HG03457 (cell line): Measurements from ENCODE around the gene WDFY3.

ENCODE experiments used
- ATAC-seq: cut with Tn5 transposase; IDR thresholded peaks from one replicate; pipeline ENCODE4 v1.9.1; 2021; ENCODE audit warnings: moderate number of reproducible peaks; ENCODE audit not compliant: unreplicated experiment

The WDFY3 gene, protein sequence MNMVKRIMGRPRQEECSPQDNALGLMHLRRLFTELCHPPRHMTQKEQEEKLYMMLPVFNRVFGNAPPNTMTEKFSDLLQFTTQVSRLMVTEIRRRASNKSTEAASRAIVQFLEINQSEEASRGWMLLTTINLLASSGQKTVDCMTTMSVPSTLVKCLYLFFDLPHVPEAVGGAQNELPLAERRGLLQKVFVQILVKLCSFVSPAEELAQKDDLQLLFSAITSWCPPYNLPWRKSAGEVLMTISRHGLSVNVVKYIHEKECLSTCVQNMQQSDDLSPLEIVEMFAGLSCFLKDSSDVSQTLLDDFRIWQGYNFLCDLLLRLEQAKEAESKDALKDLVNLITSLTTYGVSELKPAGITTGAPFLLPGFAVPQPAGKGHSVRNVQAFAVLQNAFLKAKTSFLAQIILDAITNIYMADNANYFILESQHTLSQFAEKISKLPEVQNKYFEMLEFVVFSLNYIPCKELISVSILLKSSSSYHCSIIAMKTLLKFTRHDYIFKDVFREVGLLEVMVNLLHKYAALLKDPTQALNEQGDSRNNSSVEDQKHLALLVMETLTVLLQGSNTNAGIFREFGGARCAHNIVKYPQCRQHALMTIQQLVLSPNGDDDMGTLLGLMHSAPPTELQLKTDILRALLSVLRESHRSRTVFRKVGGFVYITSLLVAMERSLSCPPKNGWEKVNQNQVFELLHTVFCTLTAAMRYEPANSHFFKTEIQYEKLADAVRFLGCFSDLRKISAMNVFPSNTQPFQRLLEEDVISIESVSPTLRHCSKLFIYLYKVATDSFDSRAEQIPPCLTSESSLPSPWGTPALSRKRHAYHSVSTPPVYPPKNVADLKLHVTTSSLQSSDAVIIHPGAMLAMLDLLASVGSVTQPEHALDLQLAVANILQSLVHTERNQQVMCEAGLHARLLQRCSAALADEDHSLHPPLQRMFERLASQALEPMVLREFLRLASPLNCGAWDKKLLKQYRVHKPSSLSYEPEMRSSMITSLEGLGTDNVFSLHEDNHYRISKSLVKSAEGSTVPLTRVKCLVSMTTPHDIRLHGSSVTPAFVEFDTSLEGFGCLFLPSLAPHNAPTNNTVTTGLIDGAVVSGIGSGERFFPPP (N-terminal part only)

DNA sequence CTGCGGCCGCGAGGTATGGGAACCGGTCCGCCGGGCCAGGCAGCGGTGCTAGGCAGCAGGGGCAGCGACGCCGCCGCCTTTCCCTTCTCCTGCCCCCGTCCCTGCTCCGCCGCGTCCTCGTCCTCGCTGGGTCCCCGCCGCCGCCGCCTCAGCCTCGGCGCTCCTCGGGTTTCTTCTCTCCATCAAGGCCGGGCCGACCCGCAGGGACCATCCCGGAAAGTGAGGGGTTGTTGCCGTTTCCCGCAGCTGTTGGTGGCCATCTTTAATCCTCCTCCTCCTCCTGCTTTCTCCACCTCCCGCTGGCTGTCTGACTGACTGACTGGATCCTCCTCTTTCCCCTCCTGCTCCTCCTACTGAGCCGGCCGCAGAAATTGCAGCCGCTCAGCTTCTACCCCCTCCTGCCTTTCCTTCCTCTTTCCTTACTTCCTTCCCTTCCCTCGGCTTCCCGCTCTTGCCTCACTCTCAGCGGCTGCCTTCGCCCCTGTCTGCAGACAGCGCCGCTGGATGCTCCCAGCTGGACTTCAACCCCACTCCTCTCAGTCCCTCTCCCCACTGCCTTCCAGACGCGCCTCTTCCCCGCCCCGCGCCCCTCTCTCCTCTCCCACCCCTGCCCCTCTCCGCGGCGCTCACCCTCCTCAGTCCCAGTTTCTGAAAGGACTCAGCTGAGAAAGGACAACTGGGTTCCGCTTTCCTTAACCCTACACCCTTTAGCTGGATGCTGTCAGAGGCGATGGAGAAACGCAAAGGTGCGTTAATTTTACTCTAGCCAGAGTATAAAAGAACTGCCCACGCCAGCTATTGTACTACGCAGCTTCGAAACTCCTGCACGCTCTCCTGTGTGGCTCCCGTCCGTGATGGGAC lies at the start of gene WDFY3:
TSS of gene WDFY3 (minus strand) at position 309 of the 861 bp plus-strand sequence. CDS start 106,099 bp downstream, outside the sequence.
- ATAC-seq = no peak

DNA sequence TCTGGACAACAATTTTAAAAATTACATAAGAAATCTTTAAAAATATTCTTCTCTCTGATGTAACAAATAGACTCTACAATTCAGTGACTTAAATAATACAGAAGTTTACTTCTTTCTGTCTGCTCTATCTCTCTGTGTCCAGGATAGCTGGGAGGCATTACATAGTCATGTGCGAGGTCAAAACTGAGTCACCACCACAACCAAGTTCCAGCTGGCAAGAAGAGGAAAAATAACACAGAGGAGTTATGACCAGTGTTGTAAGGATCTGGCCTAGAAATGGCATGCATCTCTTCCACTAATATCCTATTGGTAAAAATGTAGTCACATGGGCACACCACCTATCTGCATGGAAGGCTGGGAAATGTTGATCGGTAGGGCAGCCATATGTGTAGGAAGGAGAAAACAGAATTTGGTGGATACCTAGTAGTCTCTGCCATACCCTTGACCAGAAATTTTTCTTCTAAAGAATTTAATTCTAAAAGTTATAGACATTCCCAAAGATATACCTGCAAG lies 39.4 kb upstream of the WDFY3 start:
- ATAC-seq = no peak

DNA sequence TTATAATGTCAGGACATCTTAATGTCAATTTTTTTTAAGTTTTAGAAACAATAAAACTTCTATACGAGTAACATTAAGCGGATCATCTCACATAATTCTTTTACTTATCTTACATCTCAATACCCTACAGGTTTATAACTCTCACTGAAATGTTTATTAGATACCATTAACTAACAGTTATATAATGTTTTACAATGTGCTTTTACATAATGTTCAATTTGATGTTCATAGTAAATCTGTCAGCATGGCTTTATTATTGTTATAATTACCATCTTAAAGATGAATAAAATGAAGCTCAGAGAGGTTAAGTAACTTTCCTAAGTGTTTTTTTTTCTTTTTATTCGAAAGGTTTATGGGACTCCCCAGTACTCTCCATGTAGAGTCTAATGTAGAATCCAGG lies 33.9 kb upstream of the WDFY3 start:
- ATAC-seq = no peak

DNA sequence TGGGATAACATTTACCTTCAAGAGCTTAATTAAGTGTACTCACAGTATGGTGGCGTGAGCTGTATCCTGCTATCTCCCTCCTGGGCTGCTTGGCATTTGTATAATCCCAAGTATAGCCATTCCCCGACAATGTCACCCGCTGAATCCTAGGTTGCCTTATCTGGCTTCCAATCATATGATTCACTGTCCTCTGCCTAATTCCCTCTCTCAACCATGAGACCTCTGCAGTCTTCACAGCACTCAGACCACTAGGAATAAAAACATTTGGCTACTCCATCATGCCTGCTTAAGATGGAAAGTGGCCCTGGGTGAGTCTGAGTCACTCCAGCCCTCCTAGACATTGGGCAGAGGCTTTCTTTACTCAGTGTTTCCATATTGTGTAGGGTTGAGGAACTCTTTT lies 28.9 kb upstream of the WDFY3 start:
- no peak for ATAC-seq

DNA sequence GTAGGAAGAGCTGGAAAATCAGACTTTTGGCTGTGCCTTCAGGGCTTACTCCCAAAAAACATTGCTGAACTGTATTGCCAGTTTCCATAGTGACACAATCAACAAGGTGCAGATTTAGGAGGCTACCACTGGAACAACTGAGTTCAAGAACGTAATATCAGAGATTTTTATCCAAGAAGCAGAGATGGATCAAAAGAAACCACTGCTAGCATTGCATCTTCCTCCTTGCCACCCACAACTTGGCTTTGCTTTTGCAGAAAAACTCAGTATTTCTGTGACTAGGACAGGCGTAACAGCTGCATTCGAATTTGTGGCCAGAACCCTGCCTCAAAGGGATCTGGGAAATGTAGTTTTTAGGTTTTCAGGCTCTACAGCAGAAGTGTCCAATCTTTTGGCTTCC lies 27.8 kb upstream of the WDFY3 start:
- ATAC-seq = no peak

DNA sequence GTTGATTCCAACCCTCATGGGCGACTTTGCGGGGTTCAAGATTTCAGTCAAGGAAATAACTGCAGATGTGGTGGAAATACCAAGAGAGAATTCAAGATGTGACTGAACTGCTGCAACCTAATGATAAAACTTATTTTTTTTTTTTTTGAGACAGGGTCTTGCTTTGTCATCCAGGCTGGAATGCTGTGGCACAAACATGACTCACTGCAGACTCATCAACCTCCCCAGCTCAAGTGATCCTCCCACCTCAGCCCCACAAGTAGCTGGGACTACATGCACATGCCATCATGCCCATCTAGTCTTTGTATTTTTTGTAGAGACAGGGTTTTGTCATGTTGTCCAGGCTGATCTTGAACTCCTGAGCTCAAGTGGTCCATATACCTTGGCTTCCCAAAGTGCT lies 19.5 kb upstream of the WDFY3 start:
- no peak for ATAC-seq

DNA sequence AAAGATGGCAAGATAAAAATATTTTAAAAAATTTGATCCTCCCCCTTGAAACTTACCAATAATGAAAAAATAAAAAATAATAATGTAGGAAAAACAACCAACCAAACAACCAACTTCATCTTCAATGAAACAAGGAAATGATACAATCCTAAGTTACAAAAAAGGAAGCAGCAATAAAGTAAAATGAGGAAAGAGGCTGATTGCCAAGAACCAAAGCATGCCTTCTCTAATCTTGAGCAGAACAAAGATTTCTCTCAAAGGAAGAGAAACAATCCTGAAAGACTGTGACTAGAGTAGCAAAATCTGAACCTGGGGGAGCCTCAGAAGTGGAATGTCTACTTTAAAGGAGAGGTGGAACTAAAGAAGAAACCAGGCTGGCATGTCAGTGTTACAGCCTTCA lies 10.9 kb upstream of the WDFY3 start:
- ATAC-seq = no peak

DNA sequence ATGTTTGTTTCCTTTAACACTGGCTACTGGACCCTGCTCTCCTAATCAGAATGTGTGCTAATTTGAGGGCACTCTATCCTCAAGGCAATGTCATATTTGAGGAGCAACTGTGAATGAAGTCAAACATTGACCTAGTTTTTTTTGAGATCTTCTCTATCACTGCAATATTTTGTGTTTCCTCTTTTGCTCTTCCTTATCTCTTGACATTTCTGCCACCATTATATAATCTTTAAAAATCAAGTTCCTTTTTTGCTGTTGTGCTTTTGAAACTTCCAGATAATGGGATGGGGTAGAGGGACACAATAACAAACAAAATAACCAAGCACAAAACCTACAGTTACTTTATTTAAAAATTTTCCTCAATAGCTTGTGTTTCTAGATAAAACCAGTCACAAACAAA lies 7.4 kb upstream of the WDFY3 start:
- no peak for ATAC-seq

DNA sequence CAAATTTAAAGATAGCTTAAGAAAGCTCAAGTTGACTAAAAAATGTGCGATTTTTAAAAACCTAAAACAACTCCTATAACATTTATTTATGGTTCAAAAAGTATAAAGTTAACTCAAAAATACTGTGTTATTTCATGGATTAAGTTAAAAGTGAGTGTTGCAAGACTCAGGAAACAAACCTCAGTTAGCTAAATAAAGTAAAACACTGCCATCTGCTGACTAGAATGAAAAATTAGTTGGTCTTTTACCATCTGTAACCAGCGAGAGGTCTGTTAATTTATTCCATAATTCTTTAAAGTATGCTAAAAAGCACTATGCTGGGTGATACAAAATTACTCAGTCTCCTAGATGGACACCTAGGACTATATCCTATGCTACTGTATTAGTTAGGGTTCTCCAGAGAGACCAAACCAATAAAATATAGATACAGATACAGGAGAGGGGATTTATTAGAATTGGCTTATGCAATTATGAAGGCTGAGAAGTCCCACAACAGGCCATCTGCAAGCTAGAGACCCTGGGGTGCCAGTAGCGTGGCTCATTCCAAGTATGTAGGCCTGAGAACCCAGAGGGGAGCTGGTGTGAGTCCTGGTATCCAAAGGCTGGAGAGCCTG lies 4.9 kb upstream of the WDFY3 start:
- ATAC-seq = no peak

DNA sequence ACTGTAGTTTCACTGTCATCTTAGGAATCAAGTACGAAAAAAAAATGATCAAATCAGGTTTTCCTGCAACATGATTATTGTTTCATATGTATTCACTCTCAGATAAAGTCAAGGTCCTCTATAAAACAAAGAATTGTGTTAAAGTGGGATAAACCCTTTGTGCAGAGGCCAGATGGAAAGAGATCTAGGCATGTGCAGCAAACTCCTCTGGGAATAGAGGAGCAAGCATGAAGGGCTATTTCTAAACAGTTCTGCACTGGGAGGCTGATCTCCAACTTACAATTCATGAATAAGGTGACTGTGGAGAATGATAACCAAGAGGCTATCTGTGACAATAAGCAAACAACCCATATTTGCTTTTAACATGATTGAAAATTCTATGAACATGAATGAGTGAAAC lies 2.4 kb upstream of the WDFY3 start:
- no peak for ATAC-seq

DNA sequence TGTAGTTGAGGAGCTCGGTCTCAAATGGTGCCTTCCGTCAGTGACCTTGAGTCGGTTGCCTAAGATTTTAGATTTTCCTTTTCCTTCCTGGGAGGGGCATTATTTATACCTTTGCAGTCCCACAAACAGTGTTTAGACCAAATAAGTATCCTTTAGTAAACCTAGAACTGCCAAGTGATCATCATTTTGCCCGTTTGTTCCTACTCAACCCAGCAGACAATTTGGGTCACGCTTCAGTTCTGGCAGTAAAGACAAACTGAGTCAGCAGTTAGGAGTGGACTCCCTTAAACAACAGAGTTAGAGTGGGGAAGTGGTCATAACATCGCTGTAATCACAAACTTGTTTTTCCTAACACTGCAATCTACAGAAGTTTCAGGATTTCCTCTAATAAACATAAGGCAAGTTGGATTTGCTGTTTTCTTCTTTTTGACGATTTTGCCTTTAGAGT lies 777 bp upstream of the WDFY3 start:
- no peak for ATAC-seq

DNA sequence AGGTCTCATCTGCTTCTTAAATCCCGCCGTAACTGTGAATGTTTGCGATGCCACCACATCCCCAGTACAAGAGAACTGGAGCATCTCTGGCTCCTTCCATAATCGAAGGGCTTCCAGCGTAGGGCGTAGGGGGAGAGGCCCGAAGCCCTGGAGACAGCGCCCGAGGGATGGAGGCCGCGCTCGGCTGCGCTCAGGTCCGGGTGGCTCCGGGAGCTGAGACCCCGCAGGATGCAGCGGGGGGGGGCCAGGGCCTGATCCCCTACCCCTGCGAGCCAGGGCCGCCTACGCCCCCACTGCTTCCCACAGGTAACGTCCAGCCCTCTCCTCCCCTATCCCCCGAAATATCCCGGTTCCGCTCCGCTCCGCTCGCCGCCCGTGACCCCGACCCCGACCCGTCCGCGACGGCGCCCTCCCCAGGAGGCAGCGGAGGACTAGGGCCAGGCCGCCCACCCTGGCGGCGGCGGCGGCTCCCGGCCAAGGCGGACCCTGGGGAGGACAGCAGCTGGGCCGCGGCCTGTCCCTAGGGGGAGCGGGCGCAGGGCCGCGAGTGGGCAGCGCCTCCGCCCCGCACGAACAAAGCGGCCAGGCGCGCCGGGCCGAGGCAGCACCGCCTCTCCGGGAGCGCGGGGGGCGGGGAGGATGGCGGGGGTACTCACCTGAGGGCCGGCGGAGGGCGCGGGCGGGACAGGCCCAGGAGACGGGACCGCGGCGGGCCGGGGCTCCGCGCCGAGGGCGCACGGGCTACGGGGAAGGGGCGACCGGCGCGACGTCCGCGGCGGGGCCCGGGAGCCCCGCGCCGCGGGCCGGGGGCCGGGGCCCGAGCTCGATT lies 723 bp downstream of the WDFY3 start:
- no peak for ATAC-seq

DNA sequence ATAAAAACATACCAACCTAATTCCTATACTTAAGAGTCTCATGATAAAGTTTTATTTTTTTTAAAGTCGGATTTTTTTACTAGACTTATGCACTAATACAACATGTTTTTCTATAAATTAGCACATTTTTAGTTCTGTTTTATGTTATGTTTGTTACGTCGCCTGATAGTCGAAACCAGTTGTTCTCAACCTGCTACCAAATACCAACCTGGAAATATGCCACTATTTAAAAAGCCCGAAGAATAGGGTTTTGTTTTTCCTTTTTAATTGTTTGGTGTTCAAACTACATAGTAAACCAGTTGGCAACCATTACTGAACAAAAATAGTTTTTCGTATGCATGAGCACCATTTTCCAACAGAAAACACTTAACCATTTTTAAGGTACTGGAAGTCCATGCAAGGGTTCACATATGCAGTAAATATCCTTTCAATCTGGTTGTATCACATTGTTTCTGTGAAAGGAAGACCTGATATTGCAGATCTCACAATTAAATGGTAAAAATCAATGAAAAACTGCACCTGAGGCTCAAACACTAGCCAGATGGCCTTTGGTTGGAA lies 1.4 kb downstream of the WDFY3 start:
- no peak for ATAC-seq

DNA sequence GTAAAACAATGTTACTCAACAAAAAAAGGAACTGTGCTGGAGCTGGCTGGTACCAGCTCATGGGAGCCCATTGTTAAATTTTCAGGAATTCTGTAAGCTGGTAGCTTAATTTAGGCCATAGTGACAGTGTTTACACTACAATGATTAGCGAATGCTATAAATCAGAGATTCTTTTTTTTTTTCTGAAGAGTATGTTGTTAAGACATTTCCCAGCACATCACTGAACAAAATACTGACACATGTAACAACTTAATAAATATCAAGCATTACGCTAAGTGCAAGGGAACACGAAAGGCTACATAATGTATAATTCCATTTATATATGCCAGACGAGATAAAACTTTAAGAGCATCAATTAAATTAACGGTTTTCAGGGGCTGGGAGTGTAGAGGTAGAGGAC lies 4.4 kb downstream of the WDFY3 start:
- no peak for ATAC-seq

DNA sequence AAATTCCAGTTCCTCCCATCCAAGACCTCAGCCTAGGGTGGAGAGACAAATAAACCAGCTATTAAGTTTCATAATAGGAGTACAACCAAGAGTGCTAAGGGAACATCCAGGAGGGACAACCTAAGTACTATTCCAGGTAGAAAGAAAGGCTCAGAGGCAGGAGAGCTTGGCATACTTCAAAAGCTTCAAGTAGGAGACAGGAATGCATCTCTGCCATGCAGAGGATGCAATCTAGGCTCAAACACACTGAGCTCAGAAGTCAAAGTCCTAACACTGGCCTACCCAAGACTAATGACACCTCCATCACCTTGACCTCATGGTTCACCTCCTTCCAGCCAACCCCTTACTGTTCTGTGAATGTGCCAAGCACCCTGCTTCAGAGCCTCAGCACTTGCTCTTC lies 8.1 kb downstream of the WDFY3 start:
- no peak for ATAC-seq

DNA sequence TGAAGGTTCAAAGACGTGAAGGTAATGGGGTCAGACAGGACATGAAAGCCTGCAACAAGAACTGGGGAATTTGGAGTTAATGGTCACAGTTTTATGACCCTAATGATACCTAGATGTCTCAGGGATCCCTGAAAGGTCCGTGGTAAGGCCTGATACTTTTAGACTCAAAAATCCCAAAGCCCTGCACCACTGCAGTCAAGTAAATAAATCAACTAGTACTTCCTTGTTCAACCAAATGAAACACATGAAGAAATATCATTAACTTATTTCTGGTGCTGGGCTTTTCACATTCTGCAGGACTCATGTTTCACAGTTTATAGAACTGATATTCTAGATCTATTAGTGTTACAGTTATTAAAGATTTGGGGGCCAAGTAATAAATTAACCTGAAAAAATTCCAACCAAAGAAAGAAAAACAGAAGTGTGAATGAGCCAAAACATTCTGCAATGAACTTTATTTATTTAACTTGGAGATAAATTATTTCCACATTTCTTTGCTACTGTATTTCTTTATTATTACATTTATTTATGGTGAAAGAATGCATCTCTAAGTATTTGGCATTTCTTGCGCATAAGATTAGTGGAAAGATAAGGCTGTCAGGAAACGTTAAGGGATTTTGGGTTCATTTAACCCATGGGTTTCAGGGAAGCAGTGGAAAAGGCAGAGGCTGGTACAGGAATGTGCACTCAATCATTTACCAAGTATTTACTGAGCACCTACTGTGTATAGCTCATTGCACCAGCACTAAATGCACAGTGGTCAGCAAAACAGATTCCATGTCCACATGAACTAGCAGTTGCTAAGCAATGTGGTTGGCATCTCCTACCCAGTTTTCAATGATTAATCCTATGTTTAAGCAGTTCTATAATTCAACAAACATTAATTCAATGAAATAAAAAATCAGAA lies 8.7 kb downstream of the WDFY3 start:
- ATAC-seq = no peak

DNA sequence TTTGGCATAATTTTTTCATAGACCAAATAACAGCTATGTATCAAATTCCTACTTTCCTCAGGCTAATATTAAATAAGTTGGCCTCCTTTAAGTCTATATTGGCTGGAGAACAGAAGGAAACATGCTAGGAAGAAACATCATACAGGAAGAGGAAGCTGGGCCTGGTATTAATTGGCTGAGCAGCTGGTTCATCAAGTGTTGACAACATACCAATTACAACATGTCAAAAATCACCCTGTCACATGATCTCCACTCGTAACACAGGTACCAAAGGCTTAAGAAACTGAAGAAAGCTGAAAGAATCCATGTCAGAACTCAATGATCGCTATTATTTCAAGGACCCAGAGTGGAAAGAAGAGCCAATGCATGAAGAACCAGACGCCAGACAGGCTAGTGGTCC lies 10.5 kb downstream of the WDFY3 start:
- no peak for ATAC-seq
